Left ventricle myocardium inferior (tissue), 1 donor: ENCODE data around the gene VPS50. TPM values are rescaled to one million over a fixed set of nuclear protein-coding genes. Genes with fewer than 3 reads are reported as not detected.
"Not testable (repeated sequence)": the region's sequence is repeated elsewhere in the genome, so short reads cannot be mapped to it uniquely, and the experiment has no call there.

Experiments used
- DNase-seq: peaks from one replicate; pipeline ENCODE4 v3.0.0-alpha.2; 2020
- H3K27ac ChIP-seq: fragments of 200-600 bp; replicated peaks from 2 replicates; pipeline ENCODE4 v1.8.0; 2021
- H3K27me3 ChIP-seq: fragments of 200-600 bp; 2 replicates; pipeline ENCODE4 v1.8.0; 2021; ENCODE audit warnings: low read depth
- H3K36me3 ChIP-seq: fragments of 200-600 bp; 2 replicates; pipeline ENCODE4 v1.8.0; 2021
- H3K4me1 ChIP-seq: fragments of 200-600 bp; 2 replicates; pipeline ENCODE4 v1.8.0; 2021
- H3K4me3 ChIP-seq: fragments of 200-600 bp; 2 replicates; pipeline ENCODE4 v1.8.0; 2021; ENCODE audit warnings: mild to moderate bottlenecking, moderate library complexity
- H3K9me3 ChIP-seq: fragments of 200-600 bp; replicated peaks from 2 replicates; pipeline ENCODE4 v1.8.0; 2021
- CTCF ChIP-seq: fragments of 200-600 bp; IDR thresholded peaks from 2 replicates; pipeline ENCODE4 v1.8.0; 2021; ENCODE audit warnings: antibody characterized with exemption, mild to moderate bottlenecking, borderline replicate concordance
- intact Hi-C: fragments of 100-400 bp; cut with micrococcal nuclease; formaldehyde crosslinking; loops from one replicate; pipeline ENCODE4 v1.11.0; 2022
- total RNA-seq: library from RNA; stranded (reverse); fragmentation: NEBNext Ultra II Directional; extraction: Animal tissue kit (Norgen Biotek cat#: 25700); gene quantifications from one replicate; pipeline ENCODE4 v1.2.1, GENCODE V29; 2021
- donor health status: DM: no; HTN: yes; CAD: no; lungs with severe emphysema.

VPS50 gene
- total RNA-seq, 1 donor from 2014 or later = 19.5 TPM

- H3K4me3 ChIP-seq = no peak overlapping the region
- H3K36me3 ChIP-seq = peaks cover 48% of the 10 kb centered on the region
- no peak overlapping the region for H3K27ac ChIP-seq
- intact Hi-C loops = no loop called here
- TF ChIP-seq CTCF = no peak
- H3K4me1 ChIP-seq = no peaks in the 10 kb centered on the region
- no peaks in the 10 kb centered on the region for H3K27me3 ChIP-seq
- H3K9me3 ChIP-seq = no peaks in the 10 kb centered on the region
- DNase-seq = no peak
Measured at GRCh38 chr7:93315896-93316295, 83.7 kb downstream of the VPS50 start.

GRCh38 chr7:93316730-93317129 is 84.6 kb downstream of the VPS50 start:
- Histone ChIP-seq H3K36me3 (peaks cover 56% of the 10 kb centered on the region), H3K4me3 (no peak overlapping the region), H3K27me3 (no peaks in the 10 kb centered on the region), H3K27ac (no peak overlapping the region), H3K4me1 (no peaks in the 10 kb centered on the region), H3K9me3 (no peaks in the 10 kb centered on the region)
- TF ChIP-seq CTCF = no peak
- DNase-seq = no peak
- intact Hi-C loops = no loop called here

- intact Hi-C loops = no loop called here
Measured at GRCh38 chr7:93320887-93321286, 88.7 kb downstream of the VPS50 start.

GRCh38 chr7:93326291-93326690 is 94.1 kb downstream of the VPS50 start:
- intact Hi-C loops, H3K9me3 ChIP-seq, DNase-seq, H3K27me3 ChIP-seq, H3K4me1 ChIP-seq, H3K27ac ChIP-seq, H3K4me3 ChIP-seq: not testable (repeated sequence)
- H3K36me3 ChIP-seq = peaks cover 27% of the 10 kb centered on the region

More at GRCh38 chr7:93320887-93321286, 88.7 kb downstream of the VPS50 start:
- no peaks in the 10 kb centered on the region for H3K4me1 ChIP-seq
- H3K9me3 ChIP-seq = no peaks in the 10 kb centered on the region
- H3K27ac ChIP-seq = no peak overlapping the region
- no peak for DNase-seq
- no peak for TF ChIP-seq CTCF
- no peak overlapping the region for H3K4me3 ChIP-seq
- peaks cover 40% of the 10 kb centered on the region for H3K36me3 ChIP-seq
- no peaks in the 10 kb centered on the region for H3K27me3 ChIP-seq

GRCh38 chr7:93327006-93327633 is 95.0 kb downstream of the VPS50 start:
- no peaks in the 10 kb centered on the region for H3K27me3 ChIP-seq
- H3K4me3 ChIP-seq = no peak overlapping the region
- no peaks in the 10 kb centered on the region for H3K9me3 ChIP-seq
- no peak for DNase-seq
- H3K36me3 ChIP-seq = peaks cover 22% of the 10 kb centered on the region
- TF ChIP-seq CTCF = no peak
- no peak overlapping the region for H3K27ac ChIP-seq
- H3K4me1 ChIP-seq = no peaks in the 10 kb centered on the region
- intact Hi-C loops = no loop called here

- Histone ChIP-seq H3K27ac (no peak overlapping the region), H3K27me3 (no peaks in the 10 kb centered on the region), H3K4me3 (no peak overlapping the region), H3K9me3 (no peaks in the 10 kb centered on the region), H3K4me1 (no peaks in the 10 kb centered on the region), H3K36me3 (peaks cover 17% of the 10 kb centered on the region)
- DNase-seq = no peak
- intact Hi-C loops = no loop called here
- TF ChIP-seq CTCF = no peak
Measured at GRCh38 chr7:93331706-93332105, 99.5 kb downstream of the VPS50 start.
